RWPE1 (cell line): Measurements from ENCODE around the gene WDR4.
"Not testable (repeated sequence)": the region's sequence is repeated elsewhere in the genome, so short reads cannot be mapped to it uniquely, and the experiment has no call there.

Experiments
- CTCF ChIA-PET: fragments of 350-600 bp; sonication (Branson Sonifier 250); formaldehyde crosslinking; extraction: SDS; loops from one replicate; lab custom pipeline; 2021; lab: Yijun Ruan, JAX
- POLR2A ChIA-PET: fragments of 400-600 bp; formaldehyde crosslinking; extraction: SDS; loops from one replicate; lab custom pipeline; 2020; ENCODE audit warnings: antibody characterized with exemption; ENCODE audit not compliant: low non-redundant PET; lab: Yijun Ruan, JAX
- DNase-seq: peaks from one replicate; pipeline ENCODE4 v3.0.0; 2012; ENCODE audit warnings: low spot score
- H3K27ac ChIP-seq: fragments of 450-650 bp; 2 replicates; pipeline ENCODE4 v1.5.1; 2017
- CTCF ChIP-seq: fragments of 450-650 bp; conservative IDR thresholded peaks from 2 replicates; pipeline ENCODE4 v1.5.1; 2017; ENCODE audit warnings: low read depth, mild to moderate bottlenecking

Gene WDR4

GRCh38 chr21:42880352-42880751 is 1.0 kb upstream of the WDR4 start:
- POLR2A ChIA-PET = no interaction called here
- TF ChIP-seq CTCF = no peak
- no peak overlapping the region for H3K27ac ChIP-seq

GRCh38 chr21:42878678-42878992 is 704 bp downstream of the WDR4 start:
- TF ChIP-seq CTCF = no peak
- ChIA-PET CTCF (no interaction called here), POLR2A (interaction anchor here (1.1 kb wide), 1 partner anchor 14 kb away, joined by 3 read pairs; the partner anchor contains the start of gene NDUFV3)
- H3K27ac ChIP-seq = peak overlapping the region; percentile 88
- DNase-seq = no peak

More at GRCh38 chr21:42880352-42880751, 1.0 kb upstream of the WDR4 start:
- DNase-seq = no peak
- CTCF ChIA-PET = no interaction called here

DNA sequence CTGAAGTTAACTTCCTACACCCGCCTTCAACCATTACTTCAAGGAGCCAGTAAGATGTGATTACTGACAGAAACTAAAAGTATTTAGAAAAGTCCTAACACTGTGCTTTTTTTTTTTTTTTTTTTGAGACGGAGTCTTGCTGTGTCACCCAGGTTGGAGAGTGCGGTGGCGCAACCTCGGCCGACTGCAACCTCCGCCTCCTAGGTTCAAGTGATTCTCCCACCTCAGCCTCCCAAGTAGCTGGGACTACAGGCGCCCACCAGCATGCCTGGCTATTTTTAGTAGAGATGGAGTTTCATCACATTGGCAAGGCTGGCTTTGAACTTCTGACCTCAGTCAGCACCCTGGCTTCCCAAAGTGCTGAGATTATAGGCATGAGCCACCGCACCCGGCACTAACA is 3.5 kb downstream of the WDR4 start:
- CTCF ChIA-PET, POLR2A ChIA-PET, H3K27ac ChIP-seq, DNase-seq: not testable (repeated sequence)

DNA sequence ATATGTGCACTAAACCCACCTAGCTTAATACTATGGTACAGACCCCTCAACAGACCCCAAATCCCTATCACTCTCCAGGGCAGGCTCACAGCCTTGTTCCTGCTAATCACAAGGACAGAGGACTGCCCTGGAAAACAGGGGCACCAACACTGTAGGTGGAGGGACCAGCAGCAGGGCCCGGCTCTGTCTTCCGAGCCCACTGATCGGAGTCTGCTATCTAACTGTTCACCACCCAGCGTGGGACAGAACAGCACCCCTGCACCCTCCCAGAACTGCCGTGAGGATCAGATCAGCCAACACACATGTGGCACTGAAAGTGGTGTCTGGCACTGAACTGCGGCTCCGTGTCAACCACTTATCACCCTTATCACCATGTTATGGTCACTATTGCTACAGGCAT is 6.2 kb downstream of the WDR4 start:
- no peak overlapping the region for H3K27ac ChIP-seq
- no peak for TF ChIP-seq CTCF
- POLR2A ChIA-PET = interaction anchor here (0.7 kb wide), 1 partner anchor 9 kb away, joined by 9 read pairs; no protein-coding TSS in a partner anchor
- no peak for DNase-seq
- CTCF ChIA-PET = interaction anchor here (0.6 to 0.8 kb wide), 2 partner anchors 132 to 266 kb away, joined by 3 to 8 read pairs; no protein-coding TSS in a partner anchor

GRCh38 chr21:42868196-42868595 is 11.1 kb downstream of the WDR4 start:
- no peak for DNase-seq
- ChIA-PET CTCF (interaction anchor here (0.8 kb wide), 1 partner anchor 66 kb away, joined by 3 read pairs; no protein-coding TSS in a partner anchor), POLR2A (interaction anchor here (0.9 kb wide), 1 partner anchor 25 kb away, joined by 3 read pairs; the partner anchor contains the start of gene NDUFV3)
- TF ChIP-seq CTCF = no peak
- H3K27ac ChIP-seq = peak overlapping the region; percentile 10

- CTCF ChIA-PET = no interaction called here
- POLR2A ChIA-PET = no interaction called here
- peak overlapping the region; percentile 23 for H3K27ac ChIP-seq
- no peak for TF ChIP-seq CTCF
- no peak for DNase-seq
Observed at GRCh38 chr21:42865776-42866160, 13.6 kb downstream of the WDR4 start.
